Suprapubic skin (tissue), 3 donors: ENCODE results near the gene NUDT1.

ENCODE experiments used
- POLR2AphosphoS5 ChIP-seq, 3 donors: sonication (generic); formaldehyde crosslinking; IDR thresholded peaks; one replicate each; pipeline ENCODE4 v1.6.1; 2017; ENCODE audit warnings: antibody characterized with exemption in 3 of 3
- TF ChIP-seq, protein P1 (sequence below), 2 donors: fragments of 200-600 bp in 1 of 2; fragments of 450-650 bp in 1 of 2; sonication (generic) in 1 of 2; IDR thresholded peaks; one replicate each; pipeline ENCODE4 v1.5.1; 2016 to 2019; ENCODE audit warnings: antibody characterized with exemption in 2 of 2, mild to moderate bottlenecking in 1 of 2, moderate library complexity in 1 of 2

DNA sequence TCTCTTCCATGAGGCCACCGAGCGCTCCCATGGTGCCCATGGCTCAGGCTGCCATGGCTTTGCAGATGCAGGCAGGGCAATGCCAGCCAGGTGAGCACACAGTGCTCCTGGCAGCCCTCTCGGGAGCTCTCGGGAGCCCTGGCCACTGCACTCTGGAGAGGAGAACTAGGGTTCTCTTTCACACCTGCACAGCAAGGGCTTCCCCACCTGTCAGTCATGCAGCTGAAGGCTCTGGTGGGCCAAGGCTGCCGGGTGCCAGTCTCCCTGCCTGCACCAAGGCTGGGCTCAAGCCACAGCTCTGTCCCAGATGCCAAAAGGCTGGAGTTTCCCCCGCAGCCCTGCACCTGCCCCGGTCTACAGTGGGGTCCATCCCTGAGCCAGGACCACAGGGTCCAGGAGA, 32.6 kb downstream of the NUDT1 start:
- TF ChIP-seq, protein P1, sequence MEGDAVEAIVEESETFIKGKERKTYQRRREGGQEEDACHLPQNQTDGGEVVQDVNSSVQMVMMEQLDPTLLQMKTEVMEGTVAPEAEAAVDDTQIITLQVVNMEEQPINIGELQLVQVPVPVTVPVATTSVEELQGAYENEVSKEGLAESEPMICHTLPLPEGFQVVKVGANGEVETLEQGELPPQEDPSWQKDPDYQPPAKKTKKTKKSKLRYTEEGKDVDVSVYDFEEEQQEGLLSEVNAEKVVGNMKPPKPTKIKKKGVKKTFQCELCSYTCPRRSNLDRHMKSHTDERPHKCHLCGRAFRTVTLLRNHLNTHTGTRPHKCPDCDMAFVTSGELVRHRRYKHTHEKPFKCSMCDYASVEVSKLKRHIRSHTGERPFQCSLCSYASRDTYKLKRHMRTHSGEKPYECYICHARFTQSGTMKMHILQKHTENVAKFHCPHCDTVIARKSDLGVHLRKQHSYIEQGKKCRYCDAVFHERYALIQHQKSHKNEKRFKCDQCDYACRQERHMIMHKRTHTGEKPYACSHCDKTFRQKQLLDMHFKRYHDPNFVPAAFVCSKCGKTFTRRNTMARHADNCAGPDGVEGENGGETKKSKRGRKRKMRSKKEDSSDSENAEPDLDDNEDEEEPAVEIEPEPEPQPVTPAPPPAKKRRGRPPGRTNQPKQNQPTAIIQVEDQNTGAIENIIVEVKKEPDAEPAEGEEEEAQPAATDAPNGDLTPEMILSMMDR (IDR thresholded peaks at IDR 0.05): no peak
- no peak for TF ChIP-seq POLR2AphosphoS5 (IDR thresholded peaks at IDR 0.05)
